ENCODE data around the gene DVL2. TPM values are rescaled to one million over a fixed set of nuclear protein-coding genes. Genes with fewer than 3 reads are reported as not detected.

The DVL2 gene
- total and polyA plus RNA-seq, 2 of the 13 experiments (the other 11 are each of a cell fraction or from before 2014, with no cell fraction given) = 5.7 to 38.2 TPM

- no peak for TF ChIP-seq MLXIP (CRISPR knock-in tag; IDR thresholded peaks at IDR 0.05; ENCODE audit: borderline replicate concordance)
- TF ChIP-seq RFX1 (IDR thresholded peaks at IDR 0.05) = no peak
- no peak; the same call in 1 of the 2 replicates for TF ChIP-seq ZSCAN12 (CRISPR knock-in tag; IDR thresholded peaks at IDR 0.05)
- TF ChIP-seq SRSF4 (IDR thresholded peaks at IDR 0.05; ENCODE audit: low read depth, low read length, poor library complexity, severe bottlenecking) = no peak
- no peak for TF ChIP-seq IRX3 (CRISPR knock-in tag; IDR thresholded peaks at IDR 0.05; ENCODE audit: borderline replicate concordance, low read depth)
- TF ChIP-seq SMYD3 (CRISPR knock-in tag; IDR thresholded peaks at IDR 0.05) = no peak
- peak; percentile 70 for TF ChIP-seq ZBTB38 (CRISPR knock-in tag; IDR thresholded peaks at IDR 0.05)
- peak; percentile 71 for TF ChIP-seq ZNF772 (CRISPR knock-in tag; IDR thresholded peaks at IDR 0.05)
- peak; percentile 79; the same call in 1 of the 2 replicates for TF ChIP-seq ZNF205 (CRISPR knock-in tag; IDR thresholded peaks at IDR 0.05)
- TF ChIP-seq ZMAT5 (CRISPR knock-in tag; IDR thresholded peaks at IDR 0.05; ENCODE audit: borderline replicate concordance, low read depth) = no peak
- TF ChIP-seq HDAC2 (CRISPR knock-in tag; IDR thresholded peaks at IDR 0.05) = peak; percentile 97
- TF ChIP-seq ZNF10 (CRISPR knock-in tag; IDR thresholded peaks at IDR 0.05; ENCODE audit: borderline replicate concordance, low read depth) = no peak
- peak; percentile 79 for TF ChIP-seq SAP130 (CRISPR knock-in tag; IDR thresholded peaks at IDR 0.05; ENCODE audit: low read depth)
- peak; percentile 68; the same call in 1 of the 2 replicates for TF ChIP-seq ZNF138 (CRISPR knock-in tag; IDR thresholded peaks at IDR 0.05; ENCODE audit: low read depth)
- peak; percentile 97 for TF ChIP-seq CEBPB (IDR thresholded peaks at IDR 0.05; ENCODE audit: borderline replicate concordance, low read depth, low read length)
- TF ChIP-seq RERE (CRISPR knock-in tag; IDR thresholded peaks at IDR 0.05; ENCODE audit: low read depth) = peak; percentile 5; the same call in 1 of the 2 replicates
- peak; percentile 73 for TF ChIP-seq ELF1 (CRISPR knock-in tag; IDR thresholded peaks at IDR 0.05)
Measured at GRCh38 chr17:7179317-7180254, 54.7 kb downstream of the DVL2 start, which contains the start of gene ASGR1 (continued).

Data from HepG2 (cell line).